Progenitor cell of endocrine pancreas (in vitro differentiated cells): Measurements from ENCODE around the gene ENO4. TPM values are rescaled to one million over a fixed set of nuclear protein-coding genes. Genes with fewer than 3 reads are reported as not detected.

Source experiments
- DNase-seq: peaks from one replicate; pipeline ENCODE4 v3.0.0; 2021; ENCODE audit warnings: low spot score; ENCODE audit not compliant: unreplicated experiment
- H3K27ac Mint-ChIP-seq: 2 replicates; pipeline ENCODE4 v1.8.0; 2021; ENCODE audit warnings: mild to moderate bottlenecking, moderate library complexity, mixed read lengths
- H3K27me3 Mint-ChIP-seq: 2 replicates; pipeline ENCODE4 v1.8.0; 2021; ENCODE audit warnings: mixed read lengths
- H3K36me3 Mint-ChIP-seq: 2 replicates; pipeline ENCODE4 v1.8.0; 2022; ENCODE audit warnings: mixed read lengths; ENCODE audit not compliant: insufficient read depth
- H3K4me1 Mint-ChIP-seq: 2 replicates; pipeline ENCODE4 v1.8.0; 2021; ENCODE audit warnings: low read depth, mixed read lengths
- H3K4me3 Mint-ChIP-seq: 2 replicates; pipeline ENCODE4 v1.8.0; 2021; ENCODE audit warnings: low read depth, mild to moderate bottlenecking, moderate library complexity, mixed read lengths
- H3K9me3 Mint-ChIP-seq: 2 replicates; pipeline ENCODE4 v1.8.0; 2021; ENCODE audit warnings: low read depth, mixed read lengths
- total RNA-seq: library from RNA; stranded (reverse); gene quantifications from 2 replicates; pipeline ENCODE4 v1.2.1, GENCODE V29; 2021
- TF ChIP-seq, protein P1 (sequence below): fragments of 200-600 bp; sonication (generic); IDR thresholded peaks from one replicate; pipeline ENCODE4 v1.5.0; 2021; ENCODE audit warnings: antibody characterized with exemption, mild to moderate bottlenecking; ENCODE audit not compliant: unreplicated experiment

The ENO4 gene
- total RNA-seq, 1 donor from 2014 or later: 2.0 TPM

DNA sequence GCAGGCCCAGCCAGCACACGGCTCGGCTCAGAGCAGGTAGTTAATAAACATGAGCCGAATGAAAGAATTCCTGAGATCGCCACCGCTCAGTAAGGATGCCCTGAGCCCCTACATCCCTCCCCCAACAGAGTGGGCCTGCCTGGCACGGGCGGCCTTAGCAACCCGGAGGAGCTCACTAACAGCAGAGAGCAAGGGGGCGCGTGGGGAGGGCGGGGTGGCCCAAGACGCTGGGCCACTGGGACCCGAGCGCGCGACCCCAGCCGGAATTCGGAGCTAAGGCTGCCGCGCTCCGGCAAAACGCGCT, 403 bp upstream of the ENO4 start:
- Mint-ChIP-seq H3K36me3 (no peaks in the 10 kb centered on the region), H3K4me3 (peak overlapping the region; percentile 89), H3K4me1 (peaks cover 23% of the 10 kb centered on the region), H3K27ac (peak overlapping the region; percentile 96), H3K9me3 (no peaks in the 10 kb centered on the region), H3K27me3 (peaks cover 15% of the 10 kb centered on the region)
- TF ChIP-seq, protein P1, sequence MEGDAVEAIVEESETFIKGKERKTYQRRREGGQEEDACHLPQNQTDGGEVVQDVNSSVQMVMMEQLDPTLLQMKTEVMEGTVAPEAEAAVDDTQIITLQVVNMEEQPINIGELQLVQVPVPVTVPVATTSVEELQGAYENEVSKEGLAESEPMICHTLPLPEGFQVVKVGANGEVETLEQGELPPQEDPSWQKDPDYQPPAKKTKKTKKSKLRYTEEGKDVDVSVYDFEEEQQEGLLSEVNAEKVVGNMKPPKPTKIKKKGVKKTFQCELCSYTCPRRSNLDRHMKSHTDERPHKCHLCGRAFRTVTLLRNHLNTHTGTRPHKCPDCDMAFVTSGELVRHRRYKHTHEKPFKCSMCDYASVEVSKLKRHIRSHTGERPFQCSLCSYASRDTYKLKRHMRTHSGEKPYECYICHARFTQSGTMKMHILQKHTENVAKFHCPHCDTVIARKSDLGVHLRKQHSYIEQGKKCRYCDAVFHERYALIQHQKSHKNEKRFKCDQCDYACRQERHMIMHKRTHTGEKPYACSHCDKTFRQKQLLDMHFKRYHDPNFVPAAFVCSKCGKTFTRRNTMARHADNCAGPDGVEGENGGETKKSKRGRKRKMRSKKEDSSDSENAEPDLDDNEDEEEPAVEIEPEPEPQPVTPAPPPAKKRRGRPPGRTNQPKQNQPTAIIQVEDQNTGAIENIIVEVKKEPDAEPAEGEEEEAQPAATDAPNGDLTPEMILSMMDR: no peak
- DNase-seq: peak; percentile 30

DNA sequence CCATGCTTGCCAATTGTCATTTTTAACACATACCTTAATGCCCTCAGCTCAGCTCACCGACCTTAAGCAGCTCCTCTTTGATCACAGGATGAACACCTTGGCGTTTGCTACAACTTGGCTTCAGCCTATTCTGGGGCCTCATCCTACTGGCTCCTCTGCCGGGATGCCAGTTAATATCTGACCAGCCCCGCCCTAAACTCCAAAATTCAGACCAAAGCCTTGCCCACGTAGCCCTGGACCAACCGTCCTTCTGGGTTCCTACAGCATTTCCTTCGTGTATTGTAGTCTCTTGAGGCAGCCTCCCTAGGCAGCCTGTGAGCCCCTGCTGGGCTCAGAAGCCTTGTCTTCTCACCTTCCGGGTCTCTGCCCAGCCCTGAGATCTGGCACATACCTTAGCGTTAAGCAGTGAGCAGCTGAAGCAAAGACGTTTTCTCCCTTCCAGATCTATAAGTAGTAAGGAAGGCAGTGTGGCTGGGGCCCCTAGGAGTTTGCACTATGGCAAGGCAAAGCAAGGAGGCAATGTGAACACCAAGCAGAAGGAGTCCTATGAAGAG, 836 bp downstream of the ENO4 start:
- Mint-ChIP-seq H3K4me1 (peaks cover 23% of the 10 kb centered on the region), H3K36me3 (no peaks in the 10 kb centered on the region), H3K27me3 (peaks cover 15% of the 10 kb centered on the region), H3K9me3 (no peaks in the 10 kb centered on the region), H3K27ac (peak overlapping the region; percentile 88), H3K4me3 (peak overlapping the region; percentile 89)
- DNase-seq: no peak
- TF ChIP-seq, protein P1: no peak

DNA sequence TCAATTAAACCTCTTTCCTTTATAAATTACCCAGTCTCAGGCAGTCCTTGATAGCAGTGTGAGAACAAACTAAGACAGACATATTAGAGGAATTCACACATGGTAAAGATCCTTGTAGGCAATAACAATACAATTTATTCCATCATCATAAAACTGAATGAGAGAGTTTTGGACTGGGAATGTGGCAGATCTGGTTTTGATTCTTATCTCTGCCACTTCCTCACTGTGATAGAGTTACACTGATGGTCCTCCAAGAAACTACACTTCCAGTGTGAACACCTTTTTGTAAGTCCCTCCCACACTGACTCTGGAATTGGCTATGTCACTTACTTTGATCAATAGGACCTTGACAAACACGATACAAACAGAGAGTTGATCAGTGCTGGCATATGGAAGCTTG, 2.9 kb downstream of the ENO4 start:
- Mint-ChIP-seq H3K4me3 (no peak overlapping the region), H3K9me3 (peaks cover 6% of the 10 kb centered on the region), H3K27me3 (peaks cover 12% of the 10 kb centered on the region), H3K36me3 (peaks cover 1% of the 10 kb centered on the region), H3K27ac (no peak overlapping the region), H3K4me1 (peaks cover 19% of the 10 kb centered on the region)
- no peak for DNase-seq
- TF ChIP-seq, protein P1: no peak

DNA sequence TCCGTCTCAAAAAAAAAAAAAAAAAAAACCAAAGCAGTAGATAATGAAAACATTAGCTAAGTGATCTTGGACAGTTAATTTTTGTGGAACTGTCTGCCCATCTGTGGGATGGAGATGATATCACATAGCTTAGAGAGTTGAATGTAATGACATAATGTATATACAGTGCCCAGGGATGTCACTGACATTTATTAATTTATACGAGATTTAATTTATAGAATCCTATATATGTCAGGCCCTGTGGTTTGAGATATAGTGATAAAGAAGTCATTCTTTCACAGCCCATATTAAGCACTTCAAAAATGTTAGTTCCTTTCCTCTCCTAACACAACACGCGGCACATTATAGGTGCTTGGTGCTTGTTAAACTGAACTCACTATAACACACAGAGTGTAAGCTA, 4.0 kb downstream of the ENO4 start:
- Mint-ChIP-seq H3K4me3 (no peak overlapping the region), H3K36me3 (peaks cover 5% of the 10 kb centered on the region), H3K27ac (no peak overlapping the region), H3K4me1 (peaks cover 10% of the 10 kb centered on the region), H3K9me3 (peaks cover 12% of the 10 kb centered on the region), H3K27me3 (peaks cover 12% of the 10 kb centered on the region)
- DNase-seq: no peak
- TF ChIP-seq, protein P1: no peak

DNA sequence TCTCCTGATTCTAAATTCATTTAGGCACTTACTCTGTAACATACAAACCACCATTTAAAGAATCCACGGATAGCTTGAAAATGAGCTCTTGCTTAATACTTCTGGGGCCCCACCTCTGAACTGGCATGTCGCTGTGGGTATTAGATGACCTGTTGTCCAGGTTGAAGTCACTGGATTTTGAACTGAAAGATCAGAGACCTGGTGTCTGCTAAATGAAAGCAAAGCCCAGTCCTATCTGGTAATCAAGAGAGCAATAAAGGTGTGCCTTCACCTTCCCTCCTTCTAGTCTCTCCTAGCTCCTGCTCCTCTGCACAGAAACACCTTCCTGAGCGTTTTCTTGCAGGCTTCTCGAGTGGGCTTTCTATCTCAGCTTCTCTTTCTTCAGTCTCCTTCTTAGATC, 4.4 kb downstream of the ENO4 start:
- H3K9me3 Mint-ChIP-seq: peaks cover 13% of the 10 kb centered on the region
- H3K27ac Mint-ChIP-seq: no peak overlapping the region
- TF ChIP-seq, protein P1: no peak
- H3K4me3 Mint-ChIP-seq: no peak overlapping the region
- peaks cover 6% of the 10 kb centered on the region for H3K4me1 Mint-ChIP-seq
- H3K36me3 Mint-ChIP-seq: peaks cover 5% of the 10 kb centered on the region
- H3K27me3 Mint-ChIP-seq: peaks cover 12% of the 10 kb centered on the region
- no peak for DNase-seq
